Astrocyte of the cerebellum (primary cell): ENCODE data around the gene RSF1.

Experiments
- DNase-seq: peaks from one replicate; pipeline ENCODE4 v3.0.0-alpha.2; 2011; ENCODE audit warnings: low read depth
- H3K4me3 ChIP-seq: 2 replicates; pipeline ENCODE4 v1.5.1; 2011; ENCODE audit warnings: mild to moderate bottlenecking, low read depth, low read length, moderate library complexity
- in situ Hi-C: cut with HindIII; loops from 2 replicates; pipeline ENCODE4 v1.10.0; 2017; ENCODE audit warnings: low sequenced_read_pairs
- TF ChIP-seq, protein P1 (sequence below): IDR thresholded peaks from 2 replicates; pipeline ENCODE4 v1.5.1; 2012; ENCODE audit warnings: low read length, low read depth, moderate library complexity, mild to moderate bottlenecking; ENCODE audit errors: missing control alignments

Gene RSF1

DNA sequence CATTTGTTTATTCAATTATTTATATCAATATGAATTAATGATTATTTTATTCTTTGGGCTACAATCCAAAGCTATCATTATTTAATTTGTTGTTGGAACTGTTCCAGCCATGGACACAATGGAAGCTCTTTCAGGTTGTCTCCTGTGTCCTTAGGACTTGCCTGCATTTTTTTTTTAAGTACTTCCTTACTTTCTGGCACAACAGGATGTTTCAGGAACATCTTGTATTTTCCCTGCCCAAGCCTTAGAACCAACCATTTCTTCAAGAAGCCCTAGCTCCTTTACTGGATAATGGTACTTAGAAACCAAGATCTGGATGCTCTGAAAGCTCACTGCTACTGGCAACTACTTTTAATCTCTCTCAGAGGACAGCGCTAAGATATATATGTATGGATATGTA lies 125.1 kb downstream of the RSF1 start:
- in situ Hi-C loops, result no loop called here
- H3K4me3 ChIP-seq, result no peak overlapping the region
- TF ChIP-seq, protein P1, sequence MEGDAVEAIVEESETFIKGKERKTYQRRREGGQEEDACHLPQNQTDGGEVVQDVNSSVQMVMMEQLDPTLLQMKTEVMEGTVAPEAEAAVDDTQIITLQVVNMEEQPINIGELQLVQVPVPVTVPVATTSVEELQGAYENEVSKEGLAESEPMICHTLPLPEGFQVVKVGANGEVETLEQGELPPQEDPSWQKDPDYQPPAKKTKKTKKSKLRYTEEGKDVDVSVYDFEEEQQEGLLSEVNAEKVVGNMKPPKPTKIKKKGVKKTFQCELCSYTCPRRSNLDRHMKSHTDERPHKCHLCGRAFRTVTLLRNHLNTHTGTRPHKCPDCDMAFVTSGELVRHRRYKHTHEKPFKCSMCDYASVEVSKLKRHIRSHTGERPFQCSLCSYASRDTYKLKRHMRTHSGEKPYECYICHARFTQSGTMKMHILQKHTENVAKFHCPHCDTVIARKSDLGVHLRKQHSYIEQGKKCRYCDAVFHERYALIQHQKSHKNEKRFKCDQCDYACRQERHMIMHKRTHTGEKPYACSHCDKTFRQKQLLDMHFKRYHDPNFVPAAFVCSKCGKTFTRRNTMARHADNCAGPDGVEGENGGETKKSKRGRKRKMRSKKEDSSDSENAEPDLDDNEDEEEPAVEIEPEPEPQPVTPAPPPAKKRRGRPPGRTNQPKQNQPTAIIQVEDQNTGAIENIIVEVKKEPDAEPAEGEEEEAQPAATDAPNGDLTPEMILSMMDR, result no peak
- DNase-seq, result no peak

DNA sequence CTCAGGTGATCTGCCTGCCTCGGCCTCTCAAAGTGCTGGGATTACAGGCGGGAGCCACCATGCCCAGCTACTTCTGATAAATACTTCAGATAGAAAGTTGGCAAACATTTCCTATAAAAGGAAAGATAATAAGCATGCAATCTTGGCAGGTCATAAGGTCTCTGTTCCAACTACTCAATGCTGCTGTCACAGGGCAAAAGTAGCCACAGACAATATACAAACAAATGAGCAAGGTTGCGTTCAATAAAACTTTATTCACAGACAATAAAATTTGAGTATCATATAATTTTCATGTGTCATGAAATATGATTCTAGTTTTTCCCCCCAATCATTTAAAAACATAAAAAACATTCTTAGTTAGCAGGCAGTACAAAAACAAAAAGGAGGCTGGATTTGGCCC lies 129.9 kb downstream of the RSF1 start:
- no peak overlapping the region for H3K4me3 ChIP-seq
- in situ Hi-C loops, result no loop called here
- TF ChIP-seq, protein P1, result no peak
- no peak for DNase-seq

DNA sequence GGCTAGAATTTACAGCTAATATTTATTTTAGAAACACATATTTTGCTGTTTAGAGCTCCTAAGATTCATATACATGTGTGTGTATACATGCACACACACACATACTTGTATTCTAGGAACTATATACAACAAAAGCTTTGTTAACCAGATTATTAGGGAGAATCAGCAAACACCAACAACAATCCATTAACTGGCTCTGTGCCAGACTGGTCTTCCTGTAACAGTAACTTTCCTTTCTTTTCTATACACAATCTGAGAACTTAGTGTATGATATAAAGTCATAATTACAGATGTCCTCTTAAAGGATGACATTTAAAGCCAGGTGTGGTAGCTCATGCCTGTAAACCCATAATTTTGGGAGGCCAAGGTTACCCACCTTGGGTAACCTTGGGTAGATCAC lies 133.4 kb downstream of the RSF1 start:
- DNase-seq, result no peak
- in situ Hi-C loops, result no loop called here
- TF ChIP-seq, protein P1, result no peak
- no peak overlapping the region for H3K4me3 ChIP-seq

DNA sequence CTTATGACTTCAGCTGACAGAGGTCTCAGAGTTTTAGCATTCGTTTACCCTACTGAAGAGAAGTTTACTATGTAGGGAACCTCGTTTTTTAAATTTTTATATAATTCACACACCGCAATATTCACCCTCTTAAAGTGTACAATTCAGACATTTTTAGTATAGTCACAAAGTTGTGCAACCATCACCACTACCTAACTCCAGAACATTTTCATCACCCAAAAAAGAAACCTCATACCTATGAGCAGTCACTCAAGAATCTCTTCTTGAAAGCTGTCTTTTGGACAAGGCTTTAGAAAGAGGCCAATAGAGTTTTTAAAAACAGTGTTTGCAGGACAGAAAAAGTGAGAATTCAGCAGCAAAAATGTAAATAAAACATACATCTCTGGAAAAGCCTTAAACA lies 143.4 kb downstream of the RSF1 start:
- TF ChIP-seq, protein P1, result no peak
- in situ Hi-C loops, result no loop called here
- H3K4me3 ChIP-seq, result no peak overlapping the region
- no peak for DNase-seq

DNA sequence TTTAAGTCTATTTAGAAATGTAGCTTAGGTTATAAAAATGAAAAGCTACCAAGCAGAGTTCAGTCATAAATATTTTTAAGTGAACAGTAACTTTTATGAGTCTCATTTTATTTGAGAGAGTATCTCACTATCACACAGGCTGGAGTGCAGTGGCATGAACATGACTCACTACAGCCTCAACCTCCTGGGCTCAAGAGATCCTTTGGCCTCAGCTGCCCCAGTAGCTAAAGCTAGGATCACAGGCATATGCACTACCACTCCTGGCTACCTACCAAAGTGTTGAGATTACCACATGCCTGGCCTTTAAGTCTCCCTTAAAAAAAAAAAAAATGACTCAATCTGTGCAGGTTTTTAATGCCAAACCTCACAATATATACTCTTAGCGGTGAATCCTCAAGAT lies 148.3 kb downstream of the RSF1 start:
- DNase-seq, result peak; percentile 78
- TF ChIP-seq, protein P1, result no peak
- H3K4me3 ChIP-seq, result no peak overlapping the region
- in situ Hi-C loops, result no loop called here

DNA sequence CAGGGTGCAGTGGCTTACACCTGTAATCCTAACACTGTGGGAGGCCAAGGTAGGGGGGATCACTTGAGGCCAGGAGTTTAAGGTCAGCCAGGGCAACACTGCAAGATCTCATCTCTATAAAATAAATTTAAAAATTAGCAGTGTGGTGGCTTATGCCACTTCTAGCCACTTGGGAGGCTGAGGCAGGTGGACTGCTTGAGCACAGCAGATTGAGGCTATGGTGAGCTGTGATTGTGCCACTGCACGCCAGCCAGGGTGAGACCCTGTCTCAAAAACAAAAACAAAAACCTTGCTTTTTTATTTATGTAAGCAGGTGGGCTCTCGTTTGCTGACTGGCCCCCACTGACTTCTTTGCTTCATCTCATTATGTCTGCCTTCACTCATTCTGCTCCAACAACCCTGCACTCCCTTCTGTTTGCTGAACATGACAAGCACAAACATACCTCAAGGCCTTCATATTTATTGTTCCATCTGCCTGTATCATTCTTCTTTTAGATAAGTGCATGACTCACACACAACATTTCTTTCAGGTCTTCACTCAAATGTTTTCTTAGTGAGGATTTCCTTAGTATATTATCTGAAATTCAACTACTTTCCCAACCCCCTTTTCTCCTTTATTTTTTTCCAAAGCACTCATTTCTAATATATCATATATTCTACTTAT lies 150.5 kb downstream of the RSF1 start:
- in situ Hi-C loops, result no loop called here
- H3K4me3 ChIP-seq, result no peak overlapping the region
- DNase-seq, result no peak
- TF ChIP-seq, protein P1, result no peak

DNA sequence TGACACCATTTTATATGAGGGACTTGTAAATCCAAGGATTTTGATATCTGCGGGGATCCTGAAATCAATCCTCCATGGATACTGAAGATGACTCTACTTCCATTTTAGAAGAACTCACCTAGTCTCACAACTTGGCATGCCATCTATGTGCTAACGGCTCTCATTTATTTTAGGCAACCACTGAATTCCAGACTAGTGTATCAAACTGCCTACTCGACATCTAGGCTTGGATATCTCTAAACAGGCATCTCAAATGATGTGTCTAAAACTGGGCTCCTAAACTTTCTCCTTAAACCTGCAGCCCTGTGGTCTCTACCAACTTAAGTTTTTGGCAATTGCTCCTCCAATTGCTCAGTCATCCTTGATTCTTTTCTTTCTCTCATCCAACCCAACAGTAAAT lies 151.8 kb downstream of the RSF1 start:
- DNase-seq, result no peak
- no peak overlapping the region for H3K4me3 ChIP-seq
- TF ChIP-seq, protein P1, result no peak
- in situ Hi-C loops, result no loop called here
